Head of caudate nucleus (tissue), 42 donors: Measurements from ENCODE around the gene PP2D1.
"Not testable (repeated sequence)": the region's sequence is repeated elsewhere in the genome, so short reads cannot be mapped to it uniquely, and the experiment has no call there.

ENCODE experiments used
- DNase-seq, 42 donors: peaks; one replicate each; pipeline versions ENCODE4 v3.0.0 to v3.0.0-alpha.2; 2020 to 2021; ENCODE audit warnings: mixed read lengths in 7 of 42
- intact Hi-C: fragments of 100-400 bp; cut with DNase I; formaldehyde crosslinking; loops from one replicate; pipeline ENCODE4 v1.15.0; 2022

Gene PP2D1

GRCh38 chr3:20007960-20008359, 4.1 kb downstream of the PP2D1 start:
- intact Hi-C loops: no loop called here
- DNase-seq: no peak

DNA sequence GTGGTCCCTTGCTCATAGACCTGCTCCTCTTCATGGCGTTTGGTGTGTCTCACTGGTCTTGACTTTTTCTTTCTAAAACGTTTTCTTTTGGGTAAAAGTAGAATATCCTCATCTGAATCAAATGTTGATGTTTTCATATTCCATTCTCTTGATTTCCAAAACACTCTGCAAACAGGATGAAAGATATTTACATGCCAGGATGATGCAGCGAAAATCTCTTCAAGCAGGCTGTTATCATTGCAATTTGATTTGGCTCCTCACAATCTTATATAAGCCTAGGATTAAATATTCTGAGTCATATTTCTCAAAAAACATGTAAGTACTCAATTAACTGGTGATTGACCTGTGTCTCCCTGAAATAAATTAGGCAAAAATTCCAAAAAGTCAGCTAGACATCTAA, 10.1 kb downstream of the PP2D1 start:
- intact Hi-C loops: no loop called here
- no peak for DNase-seq

DNA sequence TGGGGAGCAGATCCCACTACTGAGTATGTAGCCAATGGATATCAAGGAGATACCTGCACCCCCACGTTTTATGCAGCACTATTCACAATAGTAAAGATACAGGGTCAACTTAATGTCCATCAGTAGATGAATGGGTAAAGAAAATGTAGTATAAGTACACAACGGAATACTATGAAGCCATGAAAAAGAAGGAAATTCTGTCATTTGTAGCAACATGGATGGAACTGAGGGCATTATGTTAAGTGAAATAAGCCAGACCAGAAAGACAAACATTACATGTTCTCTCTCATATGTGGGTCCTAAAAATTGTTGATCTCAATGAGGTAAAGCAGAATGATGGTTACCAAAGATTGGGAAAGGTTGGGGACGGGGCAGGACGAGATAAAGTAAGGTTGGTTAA, 14.6 kb downstream of the PP2D1 start:
- DNase-seq: no peak
- intact Hi-C loops: no loop called here

DNA sequence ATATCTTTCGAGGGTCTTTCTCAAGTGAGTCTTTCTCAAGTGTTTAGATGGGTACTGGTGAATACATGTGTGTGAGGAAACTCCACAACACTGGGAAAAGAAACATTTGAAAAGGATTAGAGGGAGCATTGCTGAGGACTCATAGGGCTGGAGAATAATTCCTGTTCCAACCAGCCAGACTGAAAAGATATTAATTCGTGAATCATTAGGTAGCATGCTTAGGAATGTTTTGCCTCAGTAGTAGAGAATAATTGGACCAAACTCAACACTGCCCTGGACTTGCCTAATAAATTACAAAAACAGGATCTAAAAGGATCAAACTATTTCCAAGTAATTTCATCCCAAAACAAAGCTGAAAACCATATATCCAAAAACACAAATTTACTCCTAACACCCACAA, 17.3 kb downstream of the PP2D1 start:
- no peak for DNase-seq

DNA sequence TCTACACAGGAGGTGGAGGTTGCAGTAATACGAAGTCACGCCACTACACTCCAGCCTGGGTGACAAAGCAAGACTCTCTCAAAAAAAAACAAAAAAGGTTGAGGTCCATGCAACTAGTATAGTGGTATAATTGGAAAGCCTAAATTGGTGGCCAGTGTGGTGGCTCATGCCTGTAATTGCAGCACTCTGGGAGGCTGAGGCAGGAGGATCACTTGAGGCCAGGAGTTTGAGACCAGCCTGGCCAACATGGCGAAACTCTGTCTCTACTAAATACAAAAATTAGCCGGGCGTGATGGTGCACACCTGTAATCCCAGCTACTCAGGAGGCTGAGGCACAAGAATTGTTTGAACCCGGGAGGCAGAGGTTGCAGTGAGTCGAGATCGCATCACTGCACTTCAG, 23.2 kb downstream of the PP2D1 start:
- DNase-seq, intact Hi-C loops: not testable (repeated sequence)

More for the DNA sequence above, 17.3 kb downstream of the PP2D1 start:
- intact Hi-C loops: no loop called here

DNA sequence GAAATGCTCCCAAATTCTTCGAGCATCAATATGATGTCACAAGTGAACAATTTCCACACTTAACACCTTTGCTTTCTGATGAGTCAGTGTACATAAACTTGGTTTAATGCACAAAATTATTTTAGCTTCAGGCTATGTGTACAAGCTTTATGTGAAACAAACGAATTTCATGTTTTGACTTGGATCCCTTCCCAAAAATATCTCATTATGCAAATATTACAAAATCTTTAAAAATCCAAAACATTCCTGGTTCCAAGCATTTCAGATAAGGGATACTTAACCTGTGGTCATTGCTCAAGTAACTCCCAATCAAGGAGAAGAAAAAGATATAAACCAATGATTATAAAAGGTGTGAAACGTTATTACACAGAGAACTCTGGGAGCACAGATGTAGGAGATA, 40.0 kb downstream of the PP2D1 start:
- intact Hi-C loops: no loop called here
- no peak for DNase-seq

- intact Hi-C loops: no loop called here
- no peak for DNase-seq
These were observed 41.7 kb downstream of the PP2D1 start for GRCh38 chr3:19970327-19970726.

GRCh38 chr3:19967812-19968211, 44.3 kb downstream of the PP2D1 start:
- intact Hi-C loops: no loop called here
- DNase-seq: no peak

GRCh38 chr3:19967208-19967607, 44.9 kb downstream of the PP2D1 start:
- no peak for DNase-seq
- intact Hi-C loops: no loop called here

DNA sequence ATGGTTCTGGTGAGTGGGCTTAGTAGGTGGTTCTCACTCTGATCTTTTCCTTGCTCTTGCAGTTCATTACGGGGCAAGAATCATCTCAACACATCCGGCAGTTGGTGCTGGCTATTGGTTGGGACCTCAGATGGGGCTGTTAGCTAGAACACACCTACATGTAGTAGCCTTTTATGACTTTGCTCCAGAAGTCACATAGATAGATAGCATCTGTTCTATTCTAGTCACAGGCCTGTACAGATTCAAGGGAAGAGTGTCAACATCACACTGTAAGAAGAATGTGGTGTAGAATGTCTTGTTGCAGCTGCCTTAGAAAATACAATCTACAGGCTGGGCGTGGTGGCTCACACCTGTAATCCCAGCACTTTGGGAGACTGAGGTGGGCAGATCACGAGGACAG, 50.1 kb downstream of the PP2D1 start:
- DNase-seq: no peak

GRCh38 chr3:19960696-19961095, 51.4 kb downstream of the PP2D1 start:
- intact Hi-C loops: no loop called here
- DNase-seq: no peak

More for the DNA sequence above, 50.1 kb downstream of the PP2D1 start:
- intact Hi-C loops: no loop called here

- no peak for DNase-seq
- intact Hi-C loops: no loop called here
These were observed 52.6 kb downstream of the PP2D1 start for GRCh38 chr3:19959505-19959904.

- intact Hi-C loops: not testable (repeated sequence)
These were observed 54.7 kb downstream of the PP2D1 start for GRCh38 chr3:19957354-19957753.

DNA sequence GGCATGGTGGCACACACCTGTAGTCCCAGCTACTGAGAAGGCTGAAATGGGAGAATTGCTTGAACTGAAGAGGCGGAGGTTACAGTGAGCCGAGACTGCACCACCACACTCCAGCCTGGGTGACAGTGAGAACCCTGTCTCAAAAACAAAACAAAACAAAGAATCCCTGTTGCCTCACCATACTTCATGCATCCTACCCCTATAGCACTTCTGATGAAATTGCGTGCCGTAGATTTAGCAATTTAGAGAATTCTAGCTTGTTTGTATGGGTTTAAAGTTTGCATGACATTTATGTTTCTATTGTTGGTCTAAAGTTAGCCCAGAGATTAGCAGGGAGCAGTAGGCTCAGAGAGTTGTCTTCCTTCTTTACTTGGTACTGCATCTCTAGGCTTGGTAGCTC, 57.4 kb downstream of the PP2D1 start:
- intact Hi-C loops: loop anchor here (5.0 kb wide), 1 partner anchor 233 kb away; the partner anchor contains the start of gene SGO1
- DNase-seq: no peak

More at GRCh38 chr3:19957354-19957753, 54.7 kb downstream of the PP2D1 start:
- DNase-seq: not testable (repeated sequence)

- intact Hi-C loops: loop anchor here (5.0 kb wide), 1 partner anchor 237 kb away; the partner anchor contains the start of gene SGO1
- no peak for DNase-seq
These were observed 61.7 kb downstream of the PP2D1 start for GRCh38 chr3:19950316-19950715.

DNA sequence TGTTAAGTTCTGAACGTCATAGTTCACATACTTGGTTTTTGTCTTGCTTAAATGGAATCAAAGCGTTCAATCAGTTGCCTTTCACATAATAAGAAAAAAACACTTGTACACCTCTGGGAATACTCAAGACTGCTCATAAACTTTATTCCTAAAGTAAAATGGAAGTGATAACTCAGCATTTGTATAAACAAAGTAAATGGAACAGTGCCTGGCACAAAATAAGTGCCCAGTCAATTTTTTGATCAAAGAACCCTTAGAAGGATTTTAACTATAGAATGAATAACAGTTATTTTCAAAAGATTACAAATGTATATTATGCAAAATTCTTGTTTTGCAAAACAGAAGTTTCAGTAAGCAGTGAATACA, 63.9 kb downstream of the PP2D1 start:
- DNase-seq: no peak

GRCh38 chr3:19947549-19948225, 64.4 kb downstream of the PP2D1 start:
- peak; percentile 14 to 88 (median 56) for DNase-seq
- intact Hi-C loops: loop anchor here (5.0 kb wide), 1 partner anchor 95 kb away; the partner anchor contains the start of gene KAT2B

More for the DNA sequence above, 63.9 kb downstream of the PP2D1 start:
- intact Hi-C loops: loop anchor here (5.0 kb wide), 1 partner anchor 94 kb away; the partner anchor contains the start of gene KAT2B

GRCh38 chr3:19946832-19947548, 65.1 kb downstream of the PP2D1 start, which contains the start of gene RAB5A:
Gene RAB5A (plus strand): TSS chr3:19947097. CDS start chr3:19950899, 3,802 bp downstream.
- intact Hi-C loops: loop anchor here (5.0 kb wide), 1 partner anchor 95 kb away; the partner anchor contains the start of gene KAT2B

GRCh38 chr3:19945969-19946831, 65.9 kb downstream of the PP2D1 start:
- DNase-seq: peak in 29 of 42 donors; percentile 3 to 55 (median 21)
- intact Hi-C loops: loop anchor here (5.0 kb wide), 1 partner anchor 96 kb away; the partner anchor contains the start of gene KAT2B

More at GRCh38 chr3:19946832-19947548, 65.1 kb downstream of the PP2D1 start, which contains the start of gene RAB5A:
- DNase-seq: peak; percentile 92 to 98 (median 97)
